Uterus (tissue), 4 donors: ENCODE results near the gene ACIN1. TPM values are rescaled to one million over a fixed set of nuclear protein-coding genes. Genes with fewer than 3 reads are reported as not detected.

Experiments
- DNase-seq, 2 donors: peaks; one replicate each; pipeline ENCODE4 v3.0.0-alpha.2; 2019 to 2020
- H3K27ac ChIP-seq, 2 donors: fragments of 200-600 bp; sonication (generic); 1 replicate in 1 of 2; 2 replicates in 1 of 2; pipeline ENCODE4 v1.5.1; 2016 to 2018
- H3K27me3 ChIP-seq, 2 donors: fragments of 200-600 bp; sonication (generic); one replicate each; pipeline ENCODE4 v1.5.1; 2018 to 2019; ENCODE audit warnings: control low read depth in 1 of 2
- H3K36me3 ChIP-seq, 2 donors: fragments of 200-600 bp; sonication (generic); one replicate each; pipeline ENCODE4 v1.5.1; 2019; ENCODE audit warnings: control low read depth in 1 of 2
- H3K4me1 ChIP-seq, 2 donors: fragments of 200-600 bp; sonication (generic); one replicate each; pipeline ENCODE4 v1.5.1; 2018 to 2019; ENCODE audit warnings: control low read depth in 1 of 2
- H3K4me3 ChIP-seq, 2 donors: fragments of 200-600 bp; sonication (generic); 1 replicate in 1 of 2; 2 replicates in 1 of 2; pipeline ENCODE4 v1.5.1; 2018 to 2019; ENCODE audit warnings: mild to moderate bottlenecking in 1 of 2
- H3K9me3 ChIP-seq, 2 donors: fragments of 200-600 bp; sonication (generic); one replicate each; pipeline ENCODE4 v1.5.1; 2019; ENCODE audit warnings: control low read depth in 1 of 2
- POLR2A ChIP-seq, 2 donors: fragments of 450-650 bp; IDR thresholded peaks; one replicate each; pipeline ENCODE4 v1.6.1; 2016; ENCODE audit warnings: antibody characterized with exemption in 2 of 2, mild to moderate bottlenecking in 1 of 2, moderate library complexity in 1 of 2
- intact Hi-C: fragments of 100-400 bp; cut with DNase I; formaldehyde crosslinking; loops from one replicate; pipeline ENCODE4 v1.15.1; 2023; ENCODE audit warnings: low total_unique reads
- total RNA-seq, 4 donors: library from RNA; depleted of rRNA in 3 of 4; stranded (reverse); fragments of >200 nt in 3 of 4; gene quantifications; one replicate each; pipeline versions ENCODE4 v1.1.0 to v1.2.4, GENCODE V29; 2014 to 2023
- TF ChIP-seq, protein P1 (sequence below), 4 experiments: fragments of 200-600 bp in 2 of 4; fragments of 450-650 bp in 2 of 4; sonication (generic) in 2 of 4; IDR thresholded peaks; one replicate each; pipeline ENCODE4 v1.5.1; 2016 to 2019; ENCODE audit warnings: antibody characterized with exemption in 4 of 4, mild to moderate bottlenecking in 2 of 4, moderate library complexity in 1 of 4
- donor health status: DM: yes; HTN: yes; CAD: no.

Gene ACIN1
- total RNA-seq, 4 donors from 2014 or later: 52.3 to 194 (median 77.1) TPM

DNA sequence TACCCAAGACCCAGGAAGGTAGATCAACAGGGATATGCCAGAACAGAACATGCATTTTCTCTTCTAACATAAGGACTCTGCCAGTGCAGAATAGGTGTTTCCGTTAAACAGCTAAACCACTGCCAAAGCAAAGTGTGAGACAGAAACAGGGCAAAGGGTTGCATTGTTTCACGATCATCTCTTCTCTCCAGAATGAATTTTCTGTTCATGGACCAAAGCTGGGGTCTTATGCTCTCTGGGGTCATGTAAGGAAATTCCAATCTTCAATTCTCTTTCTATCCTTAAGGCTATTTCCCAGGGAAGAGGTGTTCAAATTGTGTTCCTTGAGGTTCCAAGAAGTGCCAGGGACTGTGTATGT lies 71.2 kb downstream of the ACIN1 start:
- TF ChIP-seq POLR2A (IDR thresholded peaks at IDR 0.05): no peak
- TF ChIP-seq, protein P1, sequence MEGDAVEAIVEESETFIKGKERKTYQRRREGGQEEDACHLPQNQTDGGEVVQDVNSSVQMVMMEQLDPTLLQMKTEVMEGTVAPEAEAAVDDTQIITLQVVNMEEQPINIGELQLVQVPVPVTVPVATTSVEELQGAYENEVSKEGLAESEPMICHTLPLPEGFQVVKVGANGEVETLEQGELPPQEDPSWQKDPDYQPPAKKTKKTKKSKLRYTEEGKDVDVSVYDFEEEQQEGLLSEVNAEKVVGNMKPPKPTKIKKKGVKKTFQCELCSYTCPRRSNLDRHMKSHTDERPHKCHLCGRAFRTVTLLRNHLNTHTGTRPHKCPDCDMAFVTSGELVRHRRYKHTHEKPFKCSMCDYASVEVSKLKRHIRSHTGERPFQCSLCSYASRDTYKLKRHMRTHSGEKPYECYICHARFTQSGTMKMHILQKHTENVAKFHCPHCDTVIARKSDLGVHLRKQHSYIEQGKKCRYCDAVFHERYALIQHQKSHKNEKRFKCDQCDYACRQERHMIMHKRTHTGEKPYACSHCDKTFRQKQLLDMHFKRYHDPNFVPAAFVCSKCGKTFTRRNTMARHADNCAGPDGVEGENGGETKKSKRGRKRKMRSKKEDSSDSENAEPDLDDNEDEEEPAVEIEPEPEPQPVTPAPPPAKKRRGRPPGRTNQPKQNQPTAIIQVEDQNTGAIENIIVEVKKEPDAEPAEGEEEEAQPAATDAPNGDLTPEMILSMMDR (IDR thresholded peaks at IDR 0.05): no peak
- Histone ChIP-seq H3K4me1 (no peaks in the 10 kb centered on the region), H3K27me3 (no peaks in the 10 kb centered on the region), H3K36me3 (no peaks in the 10 kb centered on the region), H3K27ac (no peak overlapping the region), H3K4me3 (no peak overlapping the region), H3K9me3 (no peaks in the 10 kb centered on the region)
- DNase-seq: no peak
- intact Hi-C loops: no loop called here

DNA sequence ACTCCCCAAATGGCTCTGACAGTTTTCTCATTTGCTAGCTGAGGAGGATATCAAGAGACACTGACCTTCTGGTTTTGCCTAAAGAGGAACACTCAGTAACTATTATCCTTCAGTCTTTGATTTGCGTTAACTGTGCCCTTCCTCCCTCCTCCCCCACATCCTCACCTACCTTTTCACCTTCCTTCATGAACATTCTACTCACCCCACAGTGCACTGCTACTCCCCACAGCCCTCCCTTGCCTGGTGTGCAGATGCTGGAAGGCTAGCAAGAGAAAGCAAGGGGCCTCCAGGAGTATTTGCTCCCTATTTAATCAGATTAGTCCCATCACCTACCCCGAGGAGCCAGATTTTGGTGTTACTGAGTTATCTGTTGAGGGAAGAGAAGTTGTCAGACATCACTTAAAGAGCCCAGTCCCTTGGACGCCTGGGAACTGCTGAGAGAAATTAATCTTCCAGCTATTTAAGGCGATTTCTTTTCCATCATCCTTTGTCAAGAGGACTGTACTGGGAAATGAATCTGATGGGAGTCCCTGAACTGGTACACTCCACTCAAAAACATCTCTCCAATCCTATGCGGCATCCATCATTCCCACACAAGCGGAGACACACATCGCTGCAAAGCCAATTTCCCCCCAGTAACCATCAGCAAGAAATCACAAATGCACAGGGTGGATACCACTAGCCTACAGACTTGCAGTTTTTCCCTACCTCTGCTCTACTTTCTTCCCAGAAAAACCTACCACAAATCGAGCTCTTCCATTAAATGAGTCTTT lies 71.7 kb downstream of the ACIN1 start:
- Histone ChIP-seq H3K27ac (no peak overlapping the region), H3K4me3 (no peak overlapping the region), H3K36me3 (no peaks in the 10 kb centered on the region), H3K27me3 (no peaks in the 10 kb centered on the region), H3K4me1 (no peaks in the 10 kb centered on the region), H3K9me3 (no peaks in the 10 kb centered on the region)
- intact Hi-C loops: no loop called here
- TF ChIP-seq, protein P1 (IDR thresholded peaks at IDR 0.05): no peak
- no peak for TF ChIP-seq POLR2A (IDR thresholded peaks at IDR 0.05)
- DNase-seq: no peak

DNA sequence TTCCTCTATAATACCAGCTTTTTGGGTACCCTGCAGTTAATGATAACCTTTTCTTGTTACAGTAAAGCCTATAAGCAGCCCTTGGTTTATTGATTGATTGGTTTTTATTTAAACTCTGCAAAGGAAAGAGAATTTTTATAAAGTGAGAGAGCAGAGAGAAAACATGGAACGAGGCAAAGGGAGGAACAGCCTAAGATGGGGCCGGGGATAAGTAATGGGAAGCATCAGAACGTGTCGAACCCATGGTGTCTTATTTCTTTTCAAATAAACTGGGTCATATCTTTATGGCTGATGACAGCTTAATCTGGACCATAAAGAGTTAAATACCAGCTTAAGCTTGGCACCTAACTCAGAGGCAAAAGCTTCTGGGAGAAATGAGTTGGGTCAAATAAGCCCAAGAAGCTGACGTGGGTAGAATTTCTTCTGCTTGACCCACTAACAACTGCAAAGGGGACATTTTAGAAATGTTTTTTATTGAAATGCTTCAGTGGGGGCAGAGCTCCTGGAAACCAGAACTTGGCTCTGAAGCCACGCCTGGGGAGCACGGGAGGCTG lies 73.0 kb downstream of the ACIN1 start:
- TF ChIP-seq POLR2A (IDR thresholded peaks at IDR 0.05): no peak
- TF ChIP-seq, protein P1 (IDR thresholded peaks at IDR 0.05): no peak
- no peak for DNase-seq
- intact Hi-C loops: no loop called here
- no peaks in the 10 kb centered on the region for H3K36me3 ChIP-seq
- no peaks in the 10 kb centered on the region for H3K27me3 ChIP-seq
- H3K27ac ChIP-seq: no peak overlapping the region
- H3K4me3 ChIP-seq: no peak overlapping the region
- no peaks in the 10 kb centered on the region for H3K9me3 ChIP-seq
- no peaks in the 10 kb centered on the region for H3K4me1 ChIP-seq

DNA sequence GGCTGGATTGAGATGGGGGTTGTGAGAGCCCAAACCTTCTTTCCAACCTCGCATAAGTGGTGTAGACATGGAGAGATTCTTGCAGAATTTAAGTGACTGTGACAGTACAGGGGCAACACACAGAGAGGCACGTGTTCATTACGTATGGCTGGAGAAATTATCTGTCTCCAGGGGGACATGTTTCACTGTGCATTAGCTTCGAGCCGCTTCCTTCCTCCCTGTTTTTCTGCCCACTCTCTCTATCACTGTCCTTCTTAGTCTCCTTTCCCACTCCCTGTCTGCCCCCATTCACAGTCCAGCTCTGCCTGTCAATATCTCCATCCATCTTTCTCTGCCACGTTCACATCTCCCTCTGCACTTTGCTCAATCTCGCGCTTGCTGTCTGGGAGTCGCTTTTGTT lies 73.5 kb downstream of the ACIN1 start:
- DNase-seq: no peak
- no peaks in the 10 kb centered on the region for H3K9me3 ChIP-seq
- no peak for TF ChIP-seq POLR2A (IDR thresholded peaks at IDR 0.05)
- TF ChIP-seq, protein P1 (IDR thresholded peaks at IDR 0.05): no peak
- no peaks in the 10 kb centered on the region for H3K36me3 ChIP-seq
- no peak overlapping the region for H3K4me3 ChIP-seq
- no peaks in the 10 kb centered on the region for H3K4me1 ChIP-seq
- H3K27me3 ChIP-seq: no peaks in the 10 kb centered on the region
- H3K27ac ChIP-seq: no peak overlapping the region
- intact Hi-C loops: no loop called here
